ENCODE data around the gene ERO1B. TPM values are rescaled to one million over a fixed set of nuclear protein-coding genes. Genes with fewer than 3 reads are reported as not detected.

Gene ERO1B
- total RNA-seq, 6 donors from 2014 or later: 4.1 to 14.5 (median 6.8) TPM

DNA sequence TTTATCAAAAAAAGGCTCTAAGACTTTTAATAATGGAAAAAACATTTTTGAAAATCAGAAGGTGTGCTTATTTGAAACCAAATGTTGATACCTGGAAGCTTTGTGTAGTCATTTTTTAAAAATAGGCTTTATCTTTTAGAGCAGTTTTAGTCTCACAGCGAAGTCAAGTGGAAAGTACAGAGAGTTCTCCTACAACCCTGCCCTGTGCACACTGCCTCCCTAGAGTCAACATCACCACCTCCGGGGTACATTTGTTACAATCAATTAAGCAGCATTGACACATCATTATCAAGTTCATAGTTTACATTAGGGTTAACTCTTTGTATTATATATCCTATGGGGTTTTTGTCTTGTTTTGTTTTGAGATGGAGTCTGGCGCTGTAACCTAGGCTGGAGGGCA is 10.7 kb upstream of the ERO1B start:
- Histone ChIP-seq H3K27ac (no peak overlapping the region), H3K4me3 (no peak overlapping the region), H3K36me3 (no peaks in the 10 kb centered on the region), H3K4me1 (no peaks in the 10 kb centered on the region), H3K9me3 (no peaks in the 10 kb centered on the region), H3K27me3 (no peaks in the 10 kb centered on the region)
- WGBS, 2 donors: 70 to 78% methylated on average over 3 of the region's 3 CpGs
- no peak for TF ChIP-seq POLR2A (IDR thresholded peaks at IDR 0.05)
- no peak for ATAC-seq (ENCODE audit: low FRiP score in 2 of 2)
- no peak for DNase-seq

DNA sequence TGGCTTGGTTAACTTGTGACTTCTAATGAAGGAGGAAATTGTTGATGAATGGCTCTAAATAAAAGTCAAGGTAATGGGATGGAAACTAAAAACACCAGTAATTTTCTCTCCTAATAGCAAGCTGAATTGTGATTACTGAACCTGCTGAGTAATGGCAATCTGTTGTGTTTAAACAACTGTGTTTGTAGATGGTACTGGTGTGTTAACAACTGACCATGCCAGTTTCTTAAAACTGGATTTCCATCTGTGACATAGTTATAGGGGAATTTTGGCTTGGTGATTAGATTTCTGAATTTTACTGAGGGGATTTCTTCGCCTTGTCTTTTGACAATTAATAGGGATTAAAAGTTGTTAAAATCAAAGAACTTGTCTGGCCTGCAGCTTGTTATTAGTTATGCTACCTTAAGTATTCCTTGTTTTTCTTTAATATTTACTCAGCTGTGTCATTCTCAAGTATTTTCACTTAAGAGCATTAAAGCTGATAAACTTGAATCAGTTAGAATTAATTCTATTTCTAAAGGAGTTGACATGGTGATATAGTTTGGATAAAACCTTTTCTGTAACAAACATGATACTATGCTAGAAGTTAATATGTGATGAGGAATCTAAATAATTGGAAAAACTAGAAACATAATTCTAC is 7.9 kb upstream of the ERO1B start:
- WGBS, 2 donors: 84 to 87% methylated on average over 1 of the region's 1 CpG
- TF ChIP-seq POLR2AphosphoS5 (IDR thresholded peaks at IDR 0.05) (no peak), EP300 (IDR thresholded peaks at IDR 0.05) (no peak), CTCF (IDR thresholded peaks at IDR 0.05) (no peak), POLR2A (IDR thresholded peaks at IDR 0.05) (no peak)
- DNase-seq (no peak), ATAC-seq (ENCODE audit: low FRiP score in 2 of 2) (no peak)
- H3K4me1 ChIP-seq: no peaks in the 10 kb centered on the region
- H3K9me3 ChIP-seq: no peaks in the 10 kb centered on the region
- H3K27me3 ChIP-seq: no peaks in the 10 kb centered on the region
- no peak overlapping the region for H3K27ac ChIP-seq
- no peaks in the 10 kb centered on the region for H3K36me3 ChIP-seq
- no peak overlapping the region for H3K4me3 ChIP-seq

GRCh38 chr1:236288620-236288976 is 6.8 kb upstream of the ERO1B start:
- TF ChIP-seq POLR2A (IDR thresholded peaks at IDR 0.05) (no peak), CTCF (IDR thresholded peaks at IDR 0.05) (no peak), POLR2AphosphoS5 (IDR thresholded peaks at IDR 0.05) (no peak), EP300 (IDR thresholded peaks at IDR 0.05) (no peak)
- H3K4me3 ChIP-seq: no peak overlapping the region
- no peak for ATAC-seq (ENCODE audit: low FRiP score in 2 of 2)
- 80 to 81% methylated on average over 5 of the region's 5 CpGs for WGBS, 2 donors
- no peak for DNase-seq
- no peaks in the 10 kb centered on the region for H3K9me3 ChIP-seq
- H3K27ac ChIP-seq: no peak overlapping the region
- no peaks in the 10 kb centered on the region for H3K36me3 ChIP-seq
- no peaks in the 10 kb centered on the region for H3K27me3 ChIP-seq
- no peaks in the 10 kb centered on the region for H3K4me1 ChIP-seq

DNA sequence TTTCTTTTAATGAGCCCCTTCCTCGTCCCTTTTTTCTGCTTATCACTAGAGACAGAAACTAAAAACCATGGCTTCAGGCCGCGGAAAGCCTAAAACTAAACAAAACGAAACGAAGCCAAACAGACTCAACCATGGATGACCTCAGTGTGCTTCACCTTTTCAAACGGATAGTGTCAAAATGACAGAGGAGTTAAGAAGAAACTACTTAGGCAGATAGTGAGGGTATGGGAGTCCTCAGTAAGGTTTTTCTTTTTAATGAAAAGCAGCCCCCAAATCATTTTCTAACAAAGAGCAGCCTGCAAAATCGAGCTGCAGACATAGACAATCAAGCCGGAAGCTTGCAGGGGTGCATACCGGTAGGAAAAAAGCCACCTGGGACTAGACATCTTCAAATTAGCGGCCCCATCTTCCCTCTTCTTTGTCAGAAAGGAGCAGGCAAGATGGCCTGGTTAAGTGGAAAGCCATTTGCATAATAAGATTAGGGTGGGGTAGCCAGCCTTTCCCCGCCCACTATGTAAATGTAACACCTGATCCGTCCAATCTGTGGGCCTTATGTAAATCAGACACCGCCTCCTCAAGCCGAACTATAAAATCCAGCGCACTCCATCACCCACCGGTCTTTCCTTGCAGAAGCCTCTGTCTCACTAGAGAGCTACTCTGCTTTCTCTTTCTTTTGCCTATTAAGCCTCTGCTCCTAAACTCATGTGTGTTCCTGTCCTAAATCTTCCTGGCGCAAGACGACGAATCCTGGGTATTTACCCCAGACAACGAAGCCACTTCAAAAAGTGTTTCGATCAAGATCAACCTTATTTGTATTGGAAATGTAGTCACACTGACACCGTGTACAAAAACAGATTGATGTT is 6.2 kb upstream of the ERO1B start:
- DNase-seq (no peak), ATAC-seq (ENCODE audit: low FRiP score in 2 of 2) (no peak)
- Histone ChIP-seq H3K27me3 (no peaks in the 10 kb centered on the region), H3K27ac (no peak overlapping the region), H3K36me3 (no peaks in the 10 kb centered on the region), H3K9me3 (no peaks in the 10 kb centered on the region), H3K4me3 (no peak overlapping the region), H3K4me1 (no peaks in the 10 kb centered on the region)
- no peak for TF ChIP-seq EP300 (IDR thresholded peaks at IDR 0.05)
- no peak for TF ChIP-seq CTCF (IDR thresholded peaks at IDR 0.05)
- no peak for TF ChIP-seq POLR2A (IDR thresholded peaks at IDR 0.05)
- no peak for TF ChIP-seq POLR2AphosphoS5 (IDR thresholded peaks at IDR 0.05)
- WGBS, 2 donors: 87 to 89% methylated on average over 22 of the region's 22 CpGs

- TF ChIP-seq EP300 (IDR thresholded peaks at IDR 0.05) (no peak), POLR2AphosphoS5 (IDR thresholded peaks at IDR 0.05) (no peak), CTCF (IDR thresholded peaks at IDR 0.05) (no peak)
- ATAC-seq (ENCODE audit: low FRiP score in 2 of 2): no peak
- WGBS, 2 donors: 83 to 89% methylated on average over 12 of the region's 12 CpGs
- peaks cover 0 to 5% (median 4%) of the 10 kb centered on the region in 4 donors for H3K4me1 ChIP-seq
- DNase-seq: no peak
- no peaks in the 10 kb centered on the region for H3K9me3 ChIP-seq
- H3K27ac ChIP-seq: no peak overlapping the region
- no peaks in the 10 kb centered on the region for H3K27me3 ChIP-seq
- H3K36me3 ChIP-seq: no peaks in the 10 kb centered on the region
- H3K4me3 ChIP-seq: no peak overlapping the region
These were observed 5.6 kb upstream of the ERO1B start for GRCh38 chr1:236287356-236287755.

Measured in upper lobe of left lung (tissue), 6 donors.